ELF-1 (cell line): Measurements from ENCODE around the gene AK5.

ENCODE experiments used
- DNase-seq: peaks from one replicate; pipeline ENCODE4 v3.0.0-alpha.2; 2016; ENCODE audit warnings: low read depth, low spot score

Gene AK5

GRCh38 chr1:77434967-77435366 lies 153.1 kb downstream of the AK5 start:
- no peak for DNase-seq

GRCh38 chr1:77438236-77438913 lies 156.6 kb downstream of the AK5 start:
- no peak for DNase-seq

GRCh38 chr1:77446841-77447555 lies 165.2 kb downstream of the AK5 start:
- no peak for DNase-seq

- no peak for DNase-seq
These were observed 165.8 kb downstream of the AK5 start for GRCh38 chr1:77447669-77448068.

- DNase-seq = no peak
These were observed 178.1 kb downstream of the AK5 start for GRCh38 chr1:77459881-77460280.

- DNase-seq = no peak
These were observed 179.9 kb downstream of the AK5 start for GRCh38 chr1:77461691-77462090.

GRCh38 chr1:77463216-77463615 lies 181.4 kb downstream of the AK5 start:
- DNase-seq = no peak

GRCh38 chr1:77465139-77465538 lies 183.3 kb downstream of the AK5 start:
- no peak for DNase-seq

GRCh38 chr1:77465922-77466321 lies 184.1 kb downstream of the AK5 start:
- no peak for DNase-seq

- no peak for DNase-seq
These were observed 185.3 kb downstream of the AK5 start for GRCh38 chr1:77467021-77467595.

- peak; percentile 3 for DNase-seq
These were observed 185.9 kb downstream of the AK5 start for GRCh38 chr1:77467741-77468140.

- no peak for DNase-seq
These were observed 186.6 kb downstream of the AK5 start for GRCh38 chr1:77468257-77468948.

- DNase-seq = no peak
These were observed 187.3 kb downstream of the AK5 start for GRCh38 chr1:77468949-77469710.

GRCh38 chr1:77471691-77472090 lies 189.9 kb downstream of the AK5 start:
- no peak for DNase-seq

GRCh38 chr1:77473690-77474089 lies 191.9 kb downstream of the AK5 start:
- DNase-seq = no peak

- no peak for DNase-seq
These were observed 193.8 kb downstream of the AK5 start for GRCh38 chr1:77475641-77476040.

- DNase-seq = no peak
These were observed 194.7 kb downstream of the AK5 start for GRCh38 chr1:77476475-77476874.

- no peak for DNase-seq
These were observed 202.5 kb downstream of the AK5 start for GRCh38 chr1:77484334-77484733.

GRCh38 chr1:77484926-77485325 lies 203.1 kb downstream of the AK5 start:
- no peak for DNase-seq

- no peak for DNase-seq
These were observed 205.8 kb downstream of the AK5 start for GRCh38 chr1:77487631-77488030.

- no peak for DNase-seq
These were observed 208.1 kb downstream of the AK5 start for GRCh38 chr1:77489910-77490309.

GRCh38 chr1:77494026-77494425 lies 212.2 kb downstream of the AK5 start:
- DNase-seq = no peak
